H9 (cell line): ENCODE data around the gene TBC1D24. TPM values are rescaled to one million over a fixed set of nuclear protein-coding genes. Genes with fewer than 3 reads are reported as not detected.

Experiments
- DNase-seq: peaks from one replicate; pipeline ENCODE4 v3.0.0-alpha.2; 2017
- H2AFZ ChIP-seq: one replicate; pipeline ENCODE4 v1.6.1; 2013; ENCODE audit warnings: mild to moderate bottlenecking, low read length, control low read depth, moderate library complexity
- H2AK5ac ChIP-seq: 2 replicates; pipeline ENCODE4 v1.6.1; 2013; ENCODE audit warnings: low read length, control low read depth, mixed read lengths; ENCODE audit not compliant: insufficient read length
- H2BK120ac ChIP-seq: one replicate; pipeline ENCODE4 v1.6.1; 2013; ENCODE audit warnings: low read depth, mild to moderate bottlenecking, low read length, control low read depth, inconsistent platforms; ENCODE audit not compliant: poor library complexity, severe bottlenecking
- H2BK12ac ChIP-seq: 2 replicates; pipeline ENCODE4 v1.6.1; 2013; ENCODE audit warnings: low read length, control low read depth, mixed read lengths, low read depth; ENCODE audit not compliant: insufficient read length
- H2BK15ac ChIP-seq: 2 replicates; pipeline ENCODE4 v1.6.1; 2013; ENCODE audit warnings: low read depth, low read length, control low read depth
- H2BK20ac ChIP-seq: one replicate; pipeline ENCODE4 v1.6.1; 2013; ENCODE audit warnings: low read depth, mild to moderate bottlenecking, low read length, control low read depth, inconsistent platforms; ENCODE audit not compliant: poor library complexity, severe bottlenecking
- H2BK5ac ChIP-seq: 2 replicates; pipeline ENCODE4 v1.6.1; 2013; ENCODE audit warnings: low read length, control low read depth, mixed read lengths; ENCODE audit not compliant: insufficient read length
- H3K14ac ChIP-seq: 2 replicates; pipeline ENCODE4 v1.6.1; 2013; ENCODE audit warnings: low read length, control low read depth; ENCODE audit not compliant: insufficient read depth
- H3K18ac ChIP-seq: 2 replicates; pipeline ENCODE4 v1.6.1; 2013; ENCODE audit warnings: low read depth, mild to moderate bottlenecking, mixed read lengths, low read length, control low read depth; ENCODE audit not compliant: insufficient read length
- H3K23ac ChIP-seq: 2 replicates; pipeline ENCODE4 v1.6.1; 2013; ENCODE audit warnings: low read length, control low read depth, mixed read lengths, low read depth; ENCODE audit not compliant: insufficient read length
- H3K23me2 ChIP-seq: 2 replicates; pipeline ENCODE4 v1.6.1; 2013; ENCODE audit warnings: low read depth, mild to moderate bottlenecking, mixed read lengths, low read length, control low read depth; ENCODE audit not compliant: insufficient read length, poor library complexity, severe bottlenecking
- H3K27ac ChIP-seq: 2 replicates; pipeline ENCODE4 v1.5.1; 2013; ENCODE audit warnings: low read length, control low read depth, mixed read lengths, low read depth; ENCODE audit not compliant: insufficient read length
- H3K27me3 ChIP-seq: 2 replicates; pipeline ENCODE4 v1.6.1; 2013; ENCODE audit warnings: low read length, control low read depth, inconsistent platforms; ENCODE audit not compliant: insufficient read depth
- H3K4ac ChIP-seq: 2 replicates; pipeline ENCODE4 v1.6.1; 2013; ENCODE audit warnings: low read depth, mild to moderate bottlenecking, control low read depth, inconsistent platforms, low read length, moderate library complexity
- H3K4me1 ChIP-seq: 2 replicates; pipeline ENCODE4 v1.6.1; 2013; ENCODE audit warnings: low read length, control low read depth, inconsistent platforms; ENCODE audit not compliant: insufficient read depth
- H3K4me2 ChIP-seq: 2 replicates; pipeline ENCODE4 v1.6.1; 2013; ENCODE audit warnings: low read length, control low read depth, mixed read lengths; ENCODE audit not compliant: insufficient read length, insufficient read depth
- H3K56ac ChIP-seq: 2 replicates; pipeline ENCODE4 v1.6.1; 2013; ENCODE audit warnings: low read depth, mild to moderate bottlenecking, mixed read lengths, low read length, control low read depth; ENCODE audit not compliant: insufficient read length
- H3K79me1 ChIP-seq: 2 replicates; pipeline ENCODE4 v1.6.1; 2013; ENCODE audit warnings: low read depth, mild to moderate bottlenecking, moderate library complexity, low read length, control low read depth, inconsistent platforms; ENCODE audit not compliant: insufficient read depth, poor library complexity, severe bottlenecking
- H3K79me2 ChIP-seq: 2 replicates; pipeline ENCODE4 v1.6.1; 2013; ENCODE audit warnings: low read length, control low read depth, inconsistent platforms; ENCODE audit not compliant: insufficient read depth
- H3K9ac ChIP-seq: 2 replicates; pipeline ENCODE4 v1.6.1; 2013; ENCODE audit warnings: low read length, control low read depth, mixed read lengths; ENCODE audit not compliant: insufficient read length; ENCODE audit errors: extremely low read depth
- H3K9me3 ChIP-seq: one replicate; pipeline ENCODE4 v1.6.1; 2013; ENCODE audit warnings: low read depth, low read length, inconsistent platforms; ENCODE audit not compliant: control insufficient read depth
- H3T11ph ChIP-seq: one replicate; pipeline ENCODE4 v1.6.1; 2013; ENCODE audit warnings: mild to moderate bottlenecking, low read length, control low read depth, inconsistent platforms
- H4K20me1 ChIP-seq: one replicate; pipeline ENCODE4 v1.6.1; 2013; ENCODE audit not compliant: control insufficient read depth, insufficient read length, insufficient read depth
- H4K5ac ChIP-seq: 2 replicates; pipeline ENCODE4 v1.6.1; 2013; ENCODE audit warnings: low read depth, mild to moderate bottlenecking, mixed read lengths, low read length, control low read depth; ENCODE audit not compliant: insufficient read length
- H4K8ac ChIP-seq: replicated peaks from 2 replicates; pipeline ENCODE4 v1.6.1; 2013; ENCODE audit warnings: low read length, control low read depth, mixed read lengths, low read depth; ENCODE audit not compliant: insufficient read length
- H4K91ac ChIP-seq: 2 replicates; pipeline ENCODE4 v1.6.1; 2013; ENCODE audit warnings: low read depth, mild to moderate bottlenecking, moderate library complexity, mixed read lengths, low read length, control low read depth; ENCODE audit not compliant: insufficient read length
- H3K27ac Mint-ChIP-seq, 3 experiments: 2 replicates in 2 of 3; 3 replicates in 1 of 3; pipeline ENCODE4 v1.8.0; 2020 to 2021; ENCODE audit warnings: mixed read lengths in 3 of 3, mild to moderate bottlenecking in 1 of 3, moderate library complexity in 1 of 3
- H3K27me3 Mint-ChIP-seq: 2 replicates; pipeline ENCODE4 v1.8.0; 2021; ENCODE audit warnings: low read depth, mild to moderate bottlenecking, moderate library complexity, mixed read lengths
- H3K36me3 Mint-ChIP-seq, 3 experiments: 2 replicates in 2 of 3; 3 replicates in 1 of 3; pipeline ENCODE4 v1.8.0; 2020 to 2021; ENCODE audit warnings: low read depth in 3 of 3, mixed read lengths in 3 of 3; ENCODE audit not compliant: insufficient read depth in 1 of 3
- H3K4me1 Mint-ChIP-seq, 2 experiments: 2 replicates each; pipeline ENCODE4 v1.8.0; 2020; ENCODE audit warnings: mixed read lengths in 2 of 2
- H3K4me3 Mint-ChIP-seq, 2 experiments: 2 replicates in 1 of 2; 3 replicates in 1 of 2; pipeline ENCODE4 v1.8.0; 2020 to 2021; ENCODE audit warnings: mild to moderate bottlenecking in 2 of 2, mixed read lengths in 2 of 2, moderate library complexity in 1 of 2
- H3K9me3 Mint-ChIP-seq, 2 experiments: 2 replicates in 1 of 2; 3 replicates in 1 of 2; pipeline ENCODE4 v1.8.0; 2020; ENCODE audit warnings: mild to moderate bottlenecking in 2 of 2, mixed read lengths in 2 of 2, moderate library complexity in 1 of 2
- CTCF ChIP-seq: fragments of 200-600 bp; sonication (generic); conservative IDR thresholded peaks from 3 replicates; pipeline ENCODE4 v1.8.0; 2021; ENCODE audit warnings: antibody characterized with exemption, mild to moderate bottlenecking
- WGBS: extraction: QIAGEN DNeasy Blood & Tissue Kit; methylation state at CpG from one replicate; pipeline ENCODE4 v1.1.7; 2013; ENCODE audit warnings: missing lambda C conversion rate, low lambda C conversion rate, mixed read lengths; ENCODE audit not compliant: insufficient read length; ENCODE audit errors: extremely low coverage; 5-methylcytosine and 5-hydroxymethylcytosine counted together
- total RNA-seq: library from RNA; stranded (reverse); gene quantifications from 2 replicates; pipeline ENCODE4 v1.2.1, GENCODE V29; 2021

The TBC1D24 gene
- total RNA-seq, 1 experiment from 2014 or later: 19.0 TPM

- Histone ChIP-seq H4K91ac (no peak overlapping the region), H3K9ac (no peak overlapping the region), H3K4ac (no peak overlapping the region), H3K56ac (no peak overlapping the region), H3K4me1 (no peaks in the 10 kb centered on the region), H3K79me2 (no peaks in the 10 kb centered on the region), H3K4me2 (no peak overlapping the region), H3K79me1 (no peaks in the 10 kb centered on the region), H3T11ph (no peak overlapping the region), H2BK15ac (no peak overlapping the region), H2BK5ac (no peak overlapping the region), H2BK20ac (no peak overlapping the region), H3K27ac (no peak overlapping the region), H4K20me1 (no peaks in the 10 kb centered on the region), H2AFZ (no peak overlapping the region), H3K23me2 (peaks cover 3% of the 10 kb centered on the region), H2AK5ac (no peak overlapping the region), H2BK12ac (no peak overlapping the region), H4K8ac (no peak overlapping the region), H3K23ac (no peak overlapping the region), H3K18ac (no peak overlapping the region), H3K27me3 (no peaks in the 10 kb centered on the region), H3K9me3 (no peaks in the 10 kb centered on the region), H3K14ac (no peak overlapping the region), H4K5ac (no peak overlapping the region), H2BK120ac (no peak overlapping the region)
- Mint-ChIP-seq H3K4me1 (peaks cover 3 to 5% of the 10 kb centered on the region in 2 experiments), H3K9me3 (no peaks in the 10 kb centered on the region), H3K27ac (no peak overlapping the region), H3K4me3 (no peak overlapping the region), H3K36me3 (peaks cover 0 to 18% (median 4%) of the 10 kb centered on the region in 3 experiments; a peak in 4 of 7 replicates), H3K27me3 (no peaks in the 10 kb centered on the region)
- WGBS: no CpG with 5 or more reads among the region's 21 CpGs
- no peak for TF ChIP-seq CTCF
- DNase-seq: no peak
These were observed 22.2 kb downstream of the TBC1D24 start for GRCh38 chr16:2497116-2497630.
